Uterus (tissue), 4 donors: Measurements from ENCODE around the gene FAM120B. TPM values are rescaled to one million over a fixed set of nuclear protein-coding genes. Genes with fewer than 3 reads are reported as not detected.
"Not testable (repeated sequence)": the region's sequence is repeated elsewhere in the genome, so short reads cannot be mapped to it uniquely, and the experiment has no call there.

ENCODE experiments used
- DNase-seq, 2 donors: peaks; one replicate each; pipeline ENCODE4 v3.0.0-alpha.2; 2019 to 2020
- H3K27ac ChIP-seq, 2 donors: fragments of 200-600 bp; sonication (generic); 1 replicate in 1 of 2; 2 replicates in 1 of 2; pipeline ENCODE4 v1.5.1; 2016 to 2018
- H3K27me3 ChIP-seq, 2 donors: fragments of 200-600 bp; sonication (generic); one replicate each; pipeline ENCODE4 v1.5.1; 2018 to 2019; ENCODE audit warnings: control low read depth in 1 of 2
- H3K36me3 ChIP-seq, 2 donors: fragments of 200-600 bp; sonication (generic); one replicate each; pipeline ENCODE4 v1.5.1; 2019; ENCODE audit warnings: control low read depth in 1 of 2
- H3K4me1 ChIP-seq, 2 donors: fragments of 200-600 bp; sonication (generic); one replicate each; pipeline ENCODE4 v1.5.1; 2018 to 2019; ENCODE audit warnings: control low read depth in 1 of 2
- H3K4me3 ChIP-seq, 2 donors: fragments of 200-600 bp; sonication (generic); 1 replicate in 1 of 2; 2 replicates in 1 of 2; pipeline ENCODE4 v1.5.1; 2018 to 2019; ENCODE audit warnings: mild to moderate bottlenecking in 1 of 2
- H3K9me3 ChIP-seq, 2 donors: fragments of 200-600 bp; sonication (generic); one replicate each; pipeline ENCODE4 v1.5.1; 2019; ENCODE audit warnings: control low read depth in 1 of 2
- CTCF ChIP-seq, 4 experiments: fragments of 200-600 bp in 2 of 4; fragments of 450-650 bp in 2 of 4; sonication (generic) in 2 of 4; IDR thresholded peaks; one replicate each; pipeline ENCODE4 v1.5.1; 2016 to 2019; ENCODE audit warnings: antibody characterized with exemption in 4 of 4, mild to moderate bottlenecking in 2 of 4, moderate library complexity in 1 of 4
- POLR2A ChIP-seq, 2 donors: fragments of 450-650 bp; IDR thresholded peaks; one replicate each; pipeline ENCODE4 v1.6.1; 2016; ENCODE audit warnings: antibody characterized with exemption in 2 of 2, mild to moderate bottlenecking in 1 of 2, moderate library complexity in 1 of 2
- intact Hi-C: fragments of 100-400 bp; cut with DNase I; formaldehyde crosslinking; loops from one replicate; pipeline ENCODE4 v1.15.1; 2023; ENCODE audit warnings: low total_unique reads
- total RNA-seq, 4 donors: library from RNA; depleted of rRNA in 3 of 4; stranded (reverse); fragments of >200 nt in 3 of 4; gene quantifications; one replicate each; pipeline versions ENCODE4 v1.1.0 to v1.2.4, GENCODE V29; 2014 to 2023
- donor health status: DM: yes; HTN: yes; CAD: no.

FAM120B gene
- total RNA-seq, 4 donors from 2014 or later = 12.1 to 50.9 (median 35.2) TPM

GRCh38 chr6:170407200-170407599 lies 100.6 kb downstream of the FAM120B start:
- Histone ChIP-seq H3K27ac (no peak overlapping the region), H3K4me1 (no peaks in the 10 kb centered on the region), H3K27me3 (no peaks in the 10 kb centered on the region), H3K9me3 (no peaks in the 10 kb centered on the region), H3K36me3 (no peaks in the 10 kb centered on the region), H3K4me3 (no peak overlapping the region)
- no peak for DNase-seq
- no peak for TF ChIP-seq CTCF (IDR thresholded peaks at IDR 0.05)
- TF ChIP-seq POLR2A (IDR thresholded peaks at IDR 0.05) = no peak
- intact Hi-C loops = no loop called here

GRCh38 chr6:170407932-170408331 lies 101.4 kb downstream of the FAM120B start:
- Histone ChIP-seq H3K4me1 (no peaks in the 10 kb centered on the region), H3K27me3 (no peaks in the 10 kb centered on the region), H3K4me3 (no peak overlapping the region), H3K9me3 (no peaks in the 10 kb centered on the region), H3K36me3 (no peaks in the 10 kb centered on the region), H3K27ac (no peak overlapping the region)
- intact Hi-C loops = no loop called here
- no peak for DNase-seq
- TF ChIP-seq CTCF (IDR thresholded peaks at IDR 0.05) = no peak
- no peak for TF ChIP-seq POLR2A (IDR thresholded peaks at IDR 0.05)

GRCh38 chr6:170409746-170410145 lies 103.2 kb downstream of the FAM120B start:
- DNase-seq, H3K4me1 ChIP-seq, intact Hi-C loops, H3K36me3 ChIP-seq, H3K9me3 ChIP-seq, H3K27me3 ChIP-seq, H3K27ac ChIP-seq, H3K4me3 ChIP-seq: not testable (repeated sequence)

GRCh38 chr6:170410241-170410640 lies 103.7 kb downstream of the FAM120B start:
- no peak for DNase-seq

GRCh38 chr6:170415318-170415717 lies 108.8 kb downstream of the FAM120B start:
- TF ChIP-seq POLR2A (IDR thresholded peaks at IDR 0.05) = no peak
- no peak for TF ChIP-seq CTCF (IDR thresholded peaks at IDR 0.05)
- Histone ChIP-seq H3K27me3 (no peaks in the 10 kb centered on the region), H3K27ac (no peak overlapping the region), H3K4me1 (no peaks in the 10 kb centered on the region), H3K4me3 (no peak overlapping the region), H3K9me3 (no peaks in the 10 kb centered on the region), H3K36me3 (no peaks in the 10 kb centered on the region)
- DNase-seq = no peak
- intact Hi-C loops = no loop called here

More at GRCh38 chr6:170410241-170410640, 103.7 kb downstream of the FAM120B start:
- Histone ChIP-seq H3K4me1 (no peaks in the 10 kb centered on the region), H3K27me3 (no peaks in the 10 kb centered on the region), H3K9me3 (no peaks in the 10 kb centered on the region), H3K36me3 (no peaks in the 10 kb centered on the region), H3K4me3 (no peak overlapping the region), H3K27ac (no peak overlapping the region)
- intact Hi-C loops = no loop called here
- no peak for TF ChIP-seq POLR2A (IDR thresholded peaks at IDR 0.05)
- no peak for TF ChIP-seq CTCF (IDR thresholded peaks at IDR 0.05)

GRCh38 chr6:170416303-170416702 lies 109.7 kb downstream of the FAM120B start:
- no peaks in the 10 kb centered on the region for H3K27me3 ChIP-seq
- no peak overlapping the region for H3K27ac ChIP-seq
- DNase-seq = no peak
- no peaks in the 10 kb centered on the region for H3K9me3 ChIP-seq
- H3K36me3 ChIP-seq = no peaks in the 10 kb centered on the region
- H3K4me3 ChIP-seq = no peak overlapping the region
- intact Hi-C loops = no loop called here
- TF ChIP-seq POLR2A (IDR thresholded peaks at IDR 0.05) (no peak), CTCF (IDR thresholded peaks at IDR 0.05) (no peak)
- H3K4me1 ChIP-seq = no peaks in the 10 kb centered on the region
